CD4-positive, alpha-beta T cell (primary cell): ENCODE measurements around the gene UHMK1. TPM values are rescaled to one million over a fixed set of nuclear protein-coding genes. Genes with fewer than 3 reads are reported as not detected.

Experiments
- ATAC-seq: fragments of 200-7000 bp; cut with Tn5 transposase; one replicate; pipeline ENCODE4 v1.10.0; 2022; ENCODE audit warnings: mild to moderate bottlenecking; ENCODE audit not compliant: poor library complexity
- CTCF ChIA-PET: fragments of 350-600 bp; sonication (Branson Sonifier 250); formaldehyde crosslinking; loops from one replicate; lab custom pipeline; 2021; ENCODE audit warnings: antibody characterized with exemption, inconsistent platforms; lab: Charles Lee
- POLR2A ChIA-PET: fragments of 350-600 bp; sonication (Branson Sonifier 250); formaldehyde crosslinking; loops from one replicate; lab custom pipeline; 2021; ENCODE audit warnings: antibody characterized with exemption, inconsistent platforms; lab: Charles Lee
- DNase-seq, 14 experiments: peaks; one replicate each; pipeline ENCODE4 v3.0.0-alpha.2; 2013 to 2020; ENCODE audit warnings: mixed read lengths in 2 of 14
- H3K27ac ChIP-seq, 2 donors: one replicate each; pipeline versions ENCODE4 v1.5.1 to v1.7.0; 2013; ENCODE audit warnings: low read length in 2 of 2, low read depth in 1 of 2, mild to moderate bottlenecking in 1 of 2
- H3K27me3 ChIP-seq, 2 experiments: 1 replicate in 1 of 2; 2 replicates in 1 of 2; pipeline versions ENCODE4 v1.6.1 to v1.7.0; 2013; ENCODE audit warnings: low read length in 2 of 2, control low read depth in 1 of 2, mild to moderate bottlenecking in 1 of 2, moderate library complexity in 1 of 2; ENCODE audit not compliant: insufficient read depth in 2 of 2, control insufficient read depth in 1 of 2
- H3K36me3 ChIP-seq: one replicate; pipeline ENCODE4 v1.6.1; 2013; ENCODE audit warnings: low read length, control low read depth; ENCODE audit not compliant: insufficient read depth
- H3K4me1 ChIP-seq: one replicate; pipeline ENCODE4 v1.6.1; 2013; ENCODE audit warnings: low read length, control low read depth; ENCODE audit not compliant: insufficient read depth
- H3K4me3 ChIP-seq: one replicate; pipeline ENCODE4 v1.5.1; 2013; ENCODE audit warnings: mild to moderate bottlenecking, low read length, moderate library complexity
- H3K9me3 ChIP-seq, 2 experiments: 1 replicate in 1 of 2; 2 replicates in 1 of 2; pipeline versions ENCODE4 v1.6.1 to v1.7.0; 2013; ENCODE audit warnings: low read length in 2 of 2, mild to moderate bottlenecking in 2 of 2, control low read depth in 1 of 2, moderate library complexity in 1 of 2; ENCODE audit not compliant: control insufficient read depth in 1 of 2, insufficient read depth in 1 of 2
- H3K27ac Mint-ChIP-seq: one replicate; pipeline ENCODE4 v1.8.0; 2020; ENCODE audit warnings: mixed read lengths
- H3K27me3 Mint-ChIP-seq: one replicate; pipeline ENCODE4 v1.8.0; 2021; ENCODE audit warnings: mixed read lengths
- H3K36me3 Mint-ChIP-seq: one replicate; pipeline ENCODE4 v1.8.0; 2021; ENCODE audit warnings: low read depth, mixed read lengths
- H3K4me1 Mint-ChIP-seq: one replicate; pipeline ENCODE4 v1.8.0; 2021; ENCODE audit warnings: low read depth, mixed read lengths
- H3K4me3 Mint-ChIP-seq: one replicate; pipeline ENCODE4 v1.8.0; 2020; ENCODE audit warnings: mild to moderate bottlenecking, mixed read lengths
- H3K9me3 Mint-ChIP-seq: one replicate; pipeline ENCODE4 v1.8.0; 2020; ENCODE audit warnings: mixed read lengths
- CTCF ChIP-seq: fragments of 200-600 bp; IDR thresholded peaks from one replicate; pipeline ENCODE4 v1.8.0; 2022; ENCODE audit warnings: antibody characterized with exemption, mild to moderate bottlenecking
- intact Hi-C, 2 experiments: fragments of 100-400 bp; cut with DNase I in 1 of 2; cut with micrococcal nuclease in 1 of 2; formaldehyde crosslinking; loops; one replicate each; pipeline versions ENCODE4 v1.15.1 to v1.9.0; 2023 to 2025; cut with DNase I, micrococcal nuclease
- total RNA-seq, 174 experiments: library from RNA in 2 of 174; stranded (reverse) in 2 of 174; gene quantifications; one replicate each; pipeline ENCODE4 v1.2.3 and lab custom pipeline; 2021 to 2026

Gene UHMK1
- total RNA-seq, 2 experiments from 2014 or later: 47.3 to 47.6 TPM

GRCh38 chr1:162470216-162470615 lies 27.4 kb upstream of the UHMK1 start:
- Histone ChIP-seq H3K36me3 (no peaks in the 10 kb centered on the region), H3K4me1 (no peaks in the 10 kb centered on the region), H3K9me3 (peaks cover 0 to 3% of the 10 kb centered on the region in 2 experiments), H3K4me3 (no peak overlapping the region), H3K27me3 (peaks cover 0 to 2% of the 10 kb centered on the region in 2 experiments), H3K27ac (no peak overlapping the region)
- ChIA-PET CTCF (no interaction called here), POLR2A (no interaction called here)
- H3K27me3 Mint-ChIP-seq: peaks cover 37% of the 10 kb centered on the region
- no peak overlapping the region for H3K4me3 Mint-ChIP-seq
- intact Hi-C loops: no loop called here
- no peak for ATAC-seq
- H3K36me3 Mint-ChIP-seq: no peaks in the 10 kb centered on the region
- DNase-seq: no peak
- H3K9me3 Mint-ChIP-seq: peaks cover 2% of the 10 kb centered on the region
- TF ChIP-seq CTCF: no peak
- no peak overlapping the region for H3K27ac Mint-ChIP-seq
- H3K4me1 Mint-ChIP-seq: no peaks in the 10 kb centered on the region

- Histone ChIP-seq H3K4me3 (no peak overlapping the region), H3K4me1 (no peaks in the 10 kb centered on the region), H3K27ac (no peak overlapping the region), H3K27me3 (peaks cover 0 to 2% of the 10 kb centered on the region in 2 experiments), H3K36me3 (no peaks in the 10 kb centered on the region), H3K9me3 (peaks cover 1 to 4% of the 10 kb centered on the region in 2 experiments)
- no peak overlapping the region for H3K27ac Mint-ChIP-seq
- H3K27me3 Mint-ChIP-seq: peaks cover 37% of the 10 kb centered on the region
- H3K4me3 Mint-ChIP-seq: no peak overlapping the region
- no peak for ATAC-seq
- peaks cover 7% of the 10 kb centered on the region for H3K9me3 Mint-ChIP-seq
- CTCF ChIA-PET: no interaction called here
- no peak for TF ChIP-seq CTCF
- POLR2A ChIA-PET: no interaction called here
- no peak for DNase-seq
- H3K4me1 Mint-ChIP-seq: no peaks in the 10 kb centered on the region
- intact Hi-C loops: no loop called here
- no peaks in the 10 kb centered on the region for H3K36me3 Mint-ChIP-seq
Measured at GRCh38 chr1:162471290-162471853, 26.2 kb upstream of the UHMK1 start.

GRCh38 chr1:162475089-162475488 lies 22.5 kb upstream of the UHMK1 start:
- Mint-ChIP-seq H3K9me3 (peaks cover 8% of the 10 kb centered on the region), H3K27ac (no peak overlapping the region), H3K36me3 (no peaks in the 10 kb centered on the region), H3K27me3 (peaks cover 24% of the 10 kb centered on the region), H3K4me1 (no peaks in the 10 kb centered on the region), H3K4me3 (no peak overlapping the region)
- no peak overlapping the region for H3K27ac ChIP-seq
- H3K4me3 ChIP-seq: no peak overlapping the region
- H3K36me3 ChIP-seq: no peaks in the 10 kb centered on the region
- CTCF ChIA-PET: no interaction called here
- intact Hi-C loops: no loop called here
- no peak for ATAC-seq
- H3K27me3 ChIP-seq: peaks cover 0 to 2% of the 10 kb centered on the region in 2 experiments
- peaks cover 13% of the 10 kb centered on the region in 2 experiments for H3K9me3 ChIP-seq
- no peak for TF ChIP-seq CTCF
- no peaks in the 10 kb centered on the region for H3K4me1 ChIP-seq
- POLR2A ChIA-PET: no interaction called here
- no peak for DNase-seq
